Hepatic stellate cell (primary cell): Measurements from ENCODE around the gene CHTF18.
"Not testable (repeated sequence)": the region's sequence is repeated elsewhere in the genome, so short reads cannot be mapped to it uniquely, and the experiment has no call there.

Source experiments
- DNase-seq: peaks from one replicate; pipeline ENCODE4 v3.0.0; 2011; ENCODE audit warnings: low spot score

CHTF18 gene

DNA sequence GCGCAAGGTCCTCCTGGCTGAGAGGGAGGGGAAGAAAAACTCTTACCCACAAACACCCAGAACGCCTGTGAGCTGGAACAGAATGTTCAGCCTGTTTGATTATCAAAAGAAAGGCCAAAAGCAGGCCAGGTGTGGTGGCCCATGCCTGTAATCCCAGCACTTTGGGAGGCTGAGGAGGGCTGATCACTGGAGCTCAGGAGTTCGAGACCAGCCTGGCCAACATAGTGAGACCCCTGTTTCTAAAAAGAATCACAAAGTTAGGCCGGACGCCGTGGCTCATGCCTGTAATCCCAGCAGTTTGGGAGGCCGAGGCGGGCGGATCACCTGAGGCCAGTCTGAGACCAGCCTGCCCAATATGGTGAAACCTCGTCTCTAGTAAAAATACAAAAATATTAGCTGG, 12.1 kb upstream of the CHTF18 start:
- not testable (repeated sequence) for DNase-seq

DNA sequence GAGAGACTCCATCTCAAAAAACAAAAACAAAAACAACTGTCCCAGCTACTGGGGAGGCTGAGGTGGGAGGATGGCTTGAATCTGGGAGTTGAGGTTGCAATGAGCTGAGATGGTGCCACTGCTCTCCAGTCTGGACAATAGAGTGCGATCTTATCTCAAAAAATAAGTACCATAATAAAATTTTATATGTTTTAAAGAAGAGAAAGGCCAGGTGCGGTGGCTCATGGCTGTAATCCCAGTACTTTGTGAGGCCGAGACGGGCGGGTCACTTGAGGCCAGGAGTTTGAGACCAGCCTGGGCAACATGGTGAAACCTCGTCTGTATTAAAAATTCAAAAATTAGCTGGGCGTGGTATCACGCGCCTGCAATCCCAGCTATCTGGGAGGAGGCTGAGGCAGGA, 11.6 kb upstream of the CHTF18 start:
- DNase-seq: no peak

DNA sequence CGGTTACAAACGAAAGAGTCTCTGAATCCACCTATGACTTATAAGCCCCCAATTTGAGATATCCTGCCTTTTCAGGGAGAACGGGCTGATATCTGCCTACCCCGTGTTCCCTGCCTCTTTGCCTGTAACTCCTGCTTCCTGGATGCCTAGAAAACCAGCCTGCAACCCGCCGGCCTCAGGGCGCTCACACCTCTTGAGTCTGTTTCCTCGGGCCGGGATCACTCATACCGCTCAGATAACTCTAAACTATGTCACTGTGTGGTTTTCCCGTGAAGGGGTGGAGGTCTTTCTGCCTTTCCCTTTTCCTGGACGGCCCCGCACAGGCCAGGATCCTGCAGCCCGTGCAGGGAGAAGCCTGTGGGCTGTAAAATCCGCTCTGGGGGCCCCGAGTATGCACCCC, 10.6 kb upstream of the CHTF18 start:
- DNase-seq: peak; percentile 53

DNA sequence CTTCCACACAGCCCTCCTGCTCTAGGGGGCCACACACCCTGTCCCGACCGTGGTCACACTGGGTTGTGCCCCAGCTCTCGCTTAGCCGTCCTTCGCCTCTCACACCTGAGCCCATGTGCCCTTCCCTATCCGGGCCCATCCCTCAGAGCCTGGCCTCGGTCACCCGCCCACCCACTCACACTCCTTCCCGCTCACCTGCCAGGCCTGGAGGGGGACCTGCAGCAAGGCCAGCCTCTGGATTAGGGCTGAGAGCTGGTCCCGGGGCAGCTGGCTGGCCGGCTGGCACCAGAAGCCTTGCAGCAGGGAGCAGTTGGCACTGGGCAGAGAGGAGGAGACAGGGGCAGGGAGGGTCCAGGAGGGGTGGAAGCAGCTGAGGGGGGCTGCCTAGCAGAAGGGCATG, 10.0 kb upstream of the CHTF18 start:
- DNase-seq: no peak

DNA sequence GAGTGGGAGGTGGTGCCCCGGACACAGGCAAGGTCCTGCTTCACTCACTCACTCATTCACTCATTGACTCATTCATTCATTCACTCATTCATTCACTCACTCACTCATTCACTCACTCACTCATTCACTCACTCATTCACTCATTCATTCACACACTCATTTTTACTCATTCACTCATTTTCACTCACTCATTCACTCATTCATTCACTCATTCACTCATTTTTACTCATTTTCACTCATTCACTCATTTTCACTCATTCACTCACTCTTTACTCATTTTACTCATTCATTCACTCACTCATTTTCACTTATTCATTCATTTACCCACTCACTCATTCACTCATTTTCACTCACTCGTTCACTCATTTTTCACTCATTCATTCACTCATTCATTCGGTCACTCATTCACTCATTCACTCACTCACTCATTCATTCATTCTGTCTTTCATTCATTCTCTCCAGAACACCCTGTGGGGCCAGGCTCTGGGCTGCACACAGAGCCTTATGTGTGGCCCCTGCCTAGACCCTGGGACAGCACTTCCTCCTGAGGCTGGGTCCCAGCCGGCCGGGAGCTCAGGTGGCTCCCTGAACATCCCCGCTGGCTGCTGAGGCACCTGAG, 9.4 kb upstream of the CHTF18 start:
- DNase-seq: no peak

DNA sequence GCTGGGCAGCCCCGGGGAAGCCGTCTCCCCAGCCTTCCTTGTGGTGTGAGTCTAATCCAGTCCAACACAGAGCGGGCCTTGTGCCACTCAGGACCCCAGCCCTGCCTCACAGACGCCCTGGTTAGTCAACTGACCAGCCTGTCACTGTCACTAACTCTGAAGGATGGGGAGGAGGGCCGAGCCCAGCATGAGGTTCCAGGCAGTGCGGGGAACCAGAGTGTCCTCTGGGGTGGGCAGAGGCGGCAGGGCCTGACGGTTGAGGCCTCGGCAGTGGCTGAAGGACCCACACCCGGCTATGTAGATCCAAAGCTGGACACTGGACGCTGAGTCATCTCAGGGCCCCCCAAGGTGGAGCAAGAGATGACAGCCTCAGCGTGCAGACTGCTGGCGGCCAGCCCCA, 8.9 kb upstream of the CHTF18 start:
- DNase-seq: no peak

DNA sequence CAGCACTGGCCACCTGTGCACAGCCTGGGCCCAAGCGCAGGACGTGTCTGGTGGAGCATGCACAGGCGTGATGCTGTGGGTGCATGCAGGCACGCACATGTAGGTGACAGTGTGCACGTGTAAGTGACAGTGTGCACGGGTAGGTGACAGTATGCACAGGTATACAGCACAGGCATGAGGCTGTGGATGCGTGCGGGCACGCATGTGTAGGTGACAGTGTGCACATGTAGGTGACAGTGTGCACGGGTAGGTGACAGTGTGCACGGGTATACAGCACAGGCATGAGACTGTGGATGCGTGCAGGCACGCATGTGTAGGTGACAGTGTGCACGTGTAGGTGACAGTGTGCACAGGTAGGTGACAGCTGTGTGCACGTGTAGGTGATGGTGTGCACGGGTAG, 8.1 kb upstream of the CHTF18 start:
- no peak for DNase-seq

DNA sequence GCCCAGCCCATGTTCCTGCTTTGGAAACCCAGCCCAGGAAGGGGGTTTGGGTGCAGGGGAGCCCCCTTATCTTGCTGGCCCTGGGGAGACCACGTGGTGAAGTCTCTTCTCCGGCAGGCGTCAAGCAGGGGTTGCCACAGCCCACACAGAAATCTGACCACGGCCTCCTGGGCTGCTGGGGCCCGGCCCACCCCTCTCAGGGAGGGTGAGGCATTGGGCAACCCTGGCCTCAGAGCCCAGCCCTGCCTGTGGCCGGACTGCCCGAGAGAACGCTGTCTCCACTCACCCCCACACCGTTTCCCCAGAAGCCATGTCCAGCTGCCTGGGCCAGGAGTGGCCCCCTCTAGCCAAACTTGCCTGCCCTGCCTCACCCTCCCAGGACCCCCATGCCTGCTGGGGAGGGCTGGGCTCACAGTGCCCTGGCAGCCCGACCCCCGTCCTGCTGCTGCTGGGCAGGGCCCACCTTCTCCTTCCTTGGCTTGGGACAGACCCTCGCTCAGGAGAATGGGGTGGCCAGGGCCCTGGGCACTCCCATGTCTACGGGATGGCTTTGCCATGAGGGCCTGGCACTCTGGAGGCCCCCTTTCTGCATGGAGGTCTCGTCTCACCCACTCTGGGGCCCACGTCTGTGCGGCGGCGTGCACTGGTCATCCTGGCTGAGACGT, 6.9 kb upstream of the CHTF18 start:
- DNase-seq: no peak

DNA sequence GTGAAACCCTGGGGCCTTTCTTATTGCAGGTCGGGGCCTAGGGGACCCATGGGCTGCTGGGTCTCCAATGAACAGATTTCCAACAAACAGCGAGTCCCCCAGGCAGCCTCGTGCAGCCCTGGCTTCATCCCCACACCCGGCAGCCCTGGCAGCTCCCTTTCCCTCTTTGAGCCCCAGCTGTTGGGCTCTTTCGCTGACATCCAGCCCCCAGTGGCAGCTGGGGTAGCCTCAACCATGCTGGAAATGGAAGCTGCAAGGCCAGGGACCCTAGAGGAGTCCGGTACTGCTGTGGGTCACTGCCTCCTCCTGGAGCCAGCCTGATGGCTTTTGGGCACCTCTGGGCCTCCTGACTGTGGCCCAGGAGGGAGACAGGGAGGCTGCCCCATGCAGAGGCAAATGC, 6.2 kb upstream of the CHTF18 start:
- no peak for DNase-seq

DNA sequence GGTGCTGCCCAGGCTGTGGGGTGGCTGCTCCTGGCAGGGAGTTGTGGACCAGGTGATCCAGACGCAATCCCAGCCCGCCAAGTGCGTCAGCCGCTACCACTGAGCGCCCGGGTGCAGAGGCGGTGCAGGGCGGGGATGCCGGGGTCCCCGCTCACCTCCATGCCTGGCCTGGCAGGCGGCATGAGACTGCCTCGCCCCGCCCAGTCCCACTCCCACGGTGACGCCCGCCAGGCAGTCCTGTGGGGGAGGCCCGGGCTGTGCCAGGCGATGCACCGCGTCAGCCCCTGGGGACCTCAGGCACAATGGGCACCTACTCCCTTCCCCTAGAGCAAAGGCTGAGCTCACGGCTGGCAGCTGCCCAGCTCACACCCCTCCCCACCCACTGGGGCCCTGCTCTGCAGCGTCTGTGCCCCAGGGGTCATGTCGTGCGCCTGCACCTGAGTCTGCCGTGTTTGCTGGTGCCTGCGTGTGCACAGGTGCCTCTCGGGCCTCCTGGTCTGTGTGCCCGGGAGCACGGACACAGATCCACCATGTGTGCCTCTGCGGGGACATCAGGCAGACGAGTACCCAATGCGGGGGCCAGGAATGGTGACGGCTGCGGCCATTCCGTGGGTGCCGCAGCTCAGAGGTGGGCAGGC, 5.5 kb upstream of the CHTF18 start:
- DNase-seq: no peak

DNA sequence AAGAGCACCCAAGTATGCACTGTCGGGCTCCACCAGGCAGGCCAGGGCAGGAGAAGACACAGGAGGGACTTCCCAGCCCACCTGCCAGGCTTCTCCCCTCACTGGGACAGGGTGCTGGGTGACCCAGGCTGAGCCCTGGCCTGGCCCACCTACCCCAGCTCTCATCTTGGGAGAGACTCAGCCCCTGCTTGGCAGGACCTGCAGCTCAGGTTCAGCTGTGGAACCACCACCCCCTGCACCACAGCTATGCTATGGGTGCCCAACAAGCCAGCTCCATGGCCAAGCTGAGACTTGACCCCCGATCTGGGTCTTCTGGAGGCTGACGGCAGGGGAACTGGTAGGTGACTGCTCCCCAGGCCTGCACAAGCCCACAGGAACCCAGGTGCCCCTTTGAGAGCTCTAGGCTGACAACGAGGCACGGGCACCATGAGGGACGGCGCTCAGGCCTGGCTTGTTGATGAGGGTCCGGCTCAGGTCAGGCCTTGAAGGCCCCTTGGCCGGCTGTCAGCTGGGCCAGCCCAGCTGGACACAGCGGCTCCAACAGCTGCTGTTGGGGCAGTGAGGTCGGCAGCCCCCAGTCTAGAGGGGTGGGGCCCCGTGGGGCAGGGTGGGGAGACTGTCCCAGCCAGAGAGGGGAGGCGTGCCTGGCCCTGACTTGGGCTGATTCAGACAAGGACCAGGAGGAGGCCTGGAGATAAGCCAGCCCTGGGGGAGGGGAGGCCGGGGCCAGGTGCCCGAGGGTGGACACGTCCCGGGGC, 4.8 kb upstream of the CHTF18 start:
- no peak for DNase-seq

DNA sequence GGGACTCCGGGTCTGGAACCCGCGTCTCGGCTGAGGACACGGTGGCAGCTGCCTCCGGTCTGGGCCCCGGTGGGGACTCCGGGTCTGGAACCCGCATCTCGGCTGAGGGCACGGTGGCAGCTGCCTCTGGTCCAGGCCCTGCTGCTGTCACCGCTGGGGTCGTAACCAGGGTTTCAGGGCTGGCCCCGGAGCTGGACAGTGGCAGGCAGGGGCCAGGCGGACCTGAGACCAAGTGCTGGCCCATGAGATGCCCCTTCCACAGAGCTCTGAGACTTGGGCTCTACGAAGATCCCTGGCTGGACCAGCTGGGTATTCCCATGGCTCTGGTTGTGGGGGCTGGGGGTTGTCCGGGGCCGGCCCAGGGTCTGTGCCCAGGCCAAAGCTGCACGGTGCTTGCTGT, 4.0 kb upstream of the CHTF18 start:
- DNase-seq: no peak

DNA sequence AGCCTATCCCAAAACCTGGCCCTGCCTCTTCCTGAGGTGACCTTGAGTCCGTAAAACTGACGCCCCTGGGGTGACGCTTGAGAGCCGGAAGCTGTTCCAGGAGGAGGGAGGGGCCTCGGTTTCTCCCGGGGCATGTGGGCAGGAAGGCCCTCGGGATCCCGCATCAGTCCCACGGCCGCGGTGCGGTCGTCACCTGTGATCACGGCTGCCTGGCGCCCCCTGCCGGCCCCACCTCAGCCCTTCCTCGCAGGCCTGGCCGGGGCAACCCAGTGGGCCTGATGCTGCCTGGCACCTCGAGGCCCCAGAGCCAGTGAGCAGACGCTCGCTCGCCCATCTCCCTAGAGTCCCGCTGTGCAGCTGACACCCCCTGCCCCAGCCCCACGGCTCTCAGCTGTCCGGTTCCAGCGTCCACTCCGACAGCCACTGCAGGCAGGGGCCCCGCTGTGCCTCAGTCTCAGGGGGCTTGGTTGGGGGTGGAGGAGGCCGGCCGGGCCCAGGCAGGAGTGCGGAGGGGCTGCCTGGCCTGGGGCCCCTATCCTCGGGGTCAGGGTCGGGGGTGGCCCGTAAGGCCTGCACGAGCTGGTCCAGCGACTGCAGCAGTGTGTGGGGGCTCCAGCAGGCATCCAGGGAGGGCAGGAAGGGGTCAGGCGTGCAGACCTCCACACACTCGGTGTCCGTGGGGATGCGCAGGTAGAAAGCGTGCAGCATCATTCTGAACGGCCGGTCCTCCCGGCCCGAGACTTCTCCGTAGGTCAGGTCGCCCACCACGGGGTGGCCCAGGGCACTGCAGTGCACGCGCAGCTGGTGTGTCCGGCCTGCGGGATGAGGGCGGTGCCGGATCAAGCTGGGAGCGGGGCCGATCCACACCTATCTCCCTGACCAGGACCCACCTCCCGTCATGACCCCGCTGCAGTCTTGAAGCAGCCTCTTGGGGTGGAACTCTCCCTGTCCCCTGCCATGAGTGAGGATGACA, 2.6 kb upstream of the CHTF18 start:
- peak; percentile 79 for DNase-seq

DNA sequence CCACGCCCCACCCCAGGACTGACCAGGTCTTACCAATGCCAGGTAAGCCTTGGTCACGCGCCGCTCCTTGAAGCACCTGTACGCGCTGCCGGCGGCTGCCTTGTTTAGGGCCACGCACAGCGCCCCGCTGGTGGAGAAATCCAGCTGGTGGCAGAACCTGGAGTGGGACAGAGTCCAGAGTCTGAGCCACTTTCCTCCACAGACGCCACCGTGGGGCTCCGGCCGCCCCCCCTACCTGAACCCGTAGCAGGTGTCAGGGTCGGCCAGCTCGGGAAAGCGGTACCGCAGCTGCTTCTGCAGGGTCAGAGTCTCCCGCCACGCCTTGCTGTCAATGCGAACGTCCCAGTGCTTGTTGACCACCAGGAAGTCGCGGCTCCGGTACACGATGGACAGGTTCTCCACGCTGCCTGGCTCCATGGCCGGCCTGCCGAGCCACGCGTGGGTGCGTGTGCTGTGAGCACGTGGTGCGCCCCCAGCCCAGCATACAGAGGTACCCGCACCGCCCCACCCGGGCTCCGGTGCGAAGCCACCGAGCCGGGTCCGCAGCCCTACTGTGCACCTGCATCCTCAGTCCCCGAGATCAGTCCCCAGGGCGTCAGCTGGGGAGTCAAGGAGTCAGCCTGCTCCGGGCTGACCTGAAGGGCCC, 976 bp upstream of the CHTF18 start:
- no peak for DNase-seq

DNA sequence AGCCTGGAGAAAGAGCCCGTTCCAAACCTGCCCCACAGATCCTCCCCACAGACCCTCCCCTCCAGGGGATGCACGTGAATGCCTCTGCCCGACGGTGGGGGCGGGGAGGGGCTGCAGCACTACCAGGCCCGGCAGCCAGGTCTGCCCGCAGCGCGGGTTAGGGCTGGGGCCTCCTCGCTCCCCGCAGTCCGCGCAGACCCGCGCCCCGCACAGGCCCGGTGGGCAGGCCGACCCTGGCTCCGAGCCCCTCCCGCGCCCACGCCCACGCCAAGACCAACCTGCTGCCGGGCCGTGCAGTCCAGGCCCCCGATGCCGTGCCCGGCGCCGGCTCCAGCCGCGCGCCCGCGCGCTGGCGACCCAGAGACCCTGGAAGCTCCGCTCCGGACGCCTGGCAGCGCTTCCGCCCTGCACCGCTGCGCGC, 432 bp upstream of the CHTF18 start, which contains the start of gene RPUSD1:
Gene RPUSD1, minus strand, starts transcription at position 404 of the 421 bp plus-strand sequence. CDS start 644 bp downstream, outside the sequence.
- DNase-seq: no peak

DNA sequence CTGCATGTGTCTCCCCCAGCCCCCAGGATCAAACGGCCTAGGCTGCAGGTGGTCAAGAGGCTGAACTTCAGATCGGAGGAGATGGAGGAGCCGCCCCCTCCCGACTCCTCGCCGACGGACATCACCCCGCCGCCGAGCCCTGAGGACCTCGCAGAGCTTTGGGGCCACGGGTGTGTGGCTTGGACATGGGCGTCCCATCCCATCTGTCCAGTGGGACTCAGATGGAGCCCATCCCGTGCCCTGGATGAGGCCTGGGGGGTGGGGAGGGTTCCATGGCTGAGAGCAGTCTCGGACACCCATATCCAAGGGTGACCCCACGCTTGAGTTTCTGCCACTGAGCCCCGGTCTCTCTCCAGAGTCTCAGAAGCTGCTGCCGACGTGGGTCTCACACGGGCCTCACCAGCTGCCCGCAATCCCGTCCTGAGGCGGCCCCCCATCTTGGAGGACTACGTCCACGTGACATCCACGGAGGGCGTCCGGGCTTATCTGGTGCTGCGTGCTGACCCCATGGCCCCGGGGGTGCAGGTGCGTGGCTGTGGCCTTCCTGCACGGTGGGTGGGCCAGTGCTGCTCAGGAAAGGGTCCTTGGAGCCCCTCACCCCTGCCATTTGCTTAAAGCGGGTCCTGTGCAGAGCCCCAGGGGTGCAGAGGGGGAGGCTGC, 901 bp downstream of the CHTF18 start:
- no peak for DNase-seq

DNA sequence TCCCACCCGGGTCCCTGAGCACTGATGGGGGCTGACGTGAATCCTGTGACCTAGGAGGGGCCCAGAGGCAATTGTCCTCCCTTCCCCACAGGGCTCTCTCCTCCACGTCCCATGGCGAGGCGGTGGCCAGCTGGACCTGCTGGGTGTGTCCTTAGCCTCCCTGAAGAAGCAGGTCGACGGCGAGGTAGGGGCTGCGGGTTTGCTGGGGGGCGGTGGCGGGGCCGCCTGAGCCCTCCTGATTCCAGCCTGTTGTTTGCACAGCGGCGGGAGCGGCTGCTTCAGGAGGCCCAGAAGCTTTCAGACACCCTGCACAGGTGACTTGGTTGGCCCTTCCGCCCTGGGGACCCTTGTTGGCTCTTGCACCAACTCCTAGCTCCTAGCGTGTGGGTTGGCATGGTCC, 1.7 kb downstream of the CHTF18 start:
- DNase-seq: no peak

DNA sequence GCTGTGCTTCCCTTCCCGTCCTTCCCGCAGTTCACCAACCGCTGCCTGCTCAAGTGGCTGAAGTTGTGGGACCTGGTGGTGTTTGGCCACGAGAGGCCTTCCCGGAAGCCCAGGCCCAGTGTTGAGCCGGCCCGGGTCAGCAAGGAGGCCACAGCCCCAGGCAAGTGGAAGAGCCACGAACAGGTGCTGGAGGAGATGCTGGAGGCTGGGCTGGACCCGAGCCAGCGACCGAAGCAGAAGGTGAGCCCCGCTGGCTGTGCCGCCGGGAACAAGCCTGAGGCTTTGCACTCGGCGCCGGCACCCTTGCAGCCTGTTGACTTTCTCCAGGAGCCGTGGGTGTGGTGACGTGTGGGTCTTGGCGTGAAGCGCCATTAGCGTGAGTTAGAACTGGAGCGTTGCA, 2.7 kb downstream of the CHTF18 start:
- no peak for DNase-seq

DNA sequence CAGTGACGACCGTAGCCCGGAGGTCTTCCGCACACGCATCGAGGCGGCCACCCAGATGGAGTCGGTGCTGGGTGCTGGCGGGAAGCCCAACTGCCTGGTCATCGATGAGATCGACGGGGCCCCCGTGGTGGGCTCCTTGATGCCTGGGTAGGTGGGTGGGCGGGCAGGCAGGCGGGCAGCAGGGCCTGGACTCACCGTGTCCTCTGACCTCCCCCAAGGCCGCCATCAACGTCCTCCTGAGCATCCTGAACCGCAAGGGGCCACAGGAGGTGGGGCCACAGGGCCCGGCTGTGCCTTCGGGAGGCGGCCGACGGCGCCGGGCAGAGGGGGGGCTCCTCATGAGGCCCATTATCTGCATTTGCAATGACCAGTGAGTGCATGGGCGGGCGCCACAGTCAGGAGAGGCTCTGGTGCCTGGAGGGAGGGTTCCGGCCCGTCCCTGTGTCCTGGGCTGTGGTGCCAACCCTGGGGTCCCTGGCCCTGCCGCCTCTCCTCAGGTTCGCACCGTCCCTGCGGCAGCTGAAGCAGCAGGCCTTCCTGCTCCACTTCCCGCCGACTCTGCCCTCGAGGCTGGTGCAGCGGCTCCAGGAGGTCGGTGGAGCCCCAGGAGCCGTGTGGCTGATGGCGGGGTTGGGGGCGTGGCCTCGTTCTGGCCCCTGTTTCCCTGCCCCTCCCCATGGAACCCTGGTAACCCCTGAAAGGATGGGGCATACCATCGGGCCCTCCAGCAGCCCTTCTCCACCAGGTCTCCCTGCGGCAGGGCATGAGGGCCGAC, 4.0 kb downstream of the CHTF18 start:
- DNase-seq: no peak

DNA sequence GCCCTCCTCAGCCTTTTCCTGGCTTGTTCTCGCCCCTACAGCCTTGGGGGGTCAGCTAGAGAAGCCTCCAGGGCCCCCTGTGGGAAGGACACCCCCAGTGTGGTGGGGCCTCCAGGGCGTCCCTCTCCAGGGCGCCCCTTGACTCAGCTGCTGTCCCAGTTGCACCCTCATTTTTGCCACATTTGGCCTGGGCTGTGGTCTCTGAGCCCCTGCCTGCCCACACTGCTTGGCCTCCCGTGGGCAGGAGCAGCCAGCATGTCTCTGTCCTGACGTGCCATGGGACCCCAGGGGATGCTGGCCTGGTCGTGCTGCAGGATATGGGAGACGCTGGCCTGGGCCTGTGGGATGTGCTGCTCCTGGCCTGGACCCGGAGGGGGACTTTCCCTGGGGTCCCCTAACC, 5.0 kb downstream of the CHTF18 start:
- no peak for DNase-seq
